Activated CD4-positive, alpha-beta T cell treated with anti-CD3 and anti-CD28 coated beads, Interleukin-2, amount 10 ng/mL, durations not matched to agents 7 days and 5 days (primary cell): ENCODE data around the gene PML. TPM values are rescaled to one million over a fixed set of nuclear protein-coding genes. Genes with fewer than 3 reads are reported as not detected.

Experiments
- CTCF ChIA-PET: fragments of 350-600 bp; sonication (Branson Sonifier 250); formaldehyde crosslinking; loops from one replicate; lab custom pipeline; 2021; ENCODE audit warnings: antibody characterized with exemption; lab: Charles Lee
- POLR2A ChIA-PET: fragments of 350-600 bp; sonication (Branson Sonifier 250); formaldehyde crosslinking; loops from one replicate; lab custom pipeline; 2021; ENCODE audit warnings: antibody characterized with exemption; lab: Charles Lee
- DNase-seq: peaks from one replicate; pipeline ENCODE4 v3.0.0-alpha.2; 2020
- H3K27ac Mint-ChIP-seq: one replicate; pipeline ENCODE4 v1.8.0; 2021; ENCODE audit warnings: mild to moderate bottlenecking, moderate library complexity, mixed read lengths
- H3K27me3 Mint-ChIP-seq: one replicate; pipeline ENCODE4 v1.8.0; 2021; ENCODE audit warnings: mixed read lengths
- H3K36me3 Mint-ChIP-seq: one replicate; pipeline ENCODE4 v1.8.0; 2021; ENCODE audit warnings: low read depth, mixed read lengths
- H3K4me1 Mint-ChIP-seq: one replicate; pipeline ENCODE4 v1.8.0; 2021; ENCODE audit warnings: mixed read lengths
- H3K4me3 Mint-ChIP-seq: one replicate; pipeline ENCODE4 v1.8.0; 2021; ENCODE audit warnings: mild to moderate bottlenecking, moderate library complexity, mixed read lengths
- H3K9me3 Mint-ChIP-seq: one replicate; pipeline ENCODE4 v1.8.0; 2021; ENCODE audit warnings: mixed read lengths
- total RNA-seq, 2 experiments: library from RNA; stranded (reverse); gene quantifications; one replicate each; pipeline ENCODE4 v1.2.3, GENCODE V29; 2021

PML gene
- total RNA-seq, 2 experiments from 2014 or later = 118 to 122 TPM

DNA sequence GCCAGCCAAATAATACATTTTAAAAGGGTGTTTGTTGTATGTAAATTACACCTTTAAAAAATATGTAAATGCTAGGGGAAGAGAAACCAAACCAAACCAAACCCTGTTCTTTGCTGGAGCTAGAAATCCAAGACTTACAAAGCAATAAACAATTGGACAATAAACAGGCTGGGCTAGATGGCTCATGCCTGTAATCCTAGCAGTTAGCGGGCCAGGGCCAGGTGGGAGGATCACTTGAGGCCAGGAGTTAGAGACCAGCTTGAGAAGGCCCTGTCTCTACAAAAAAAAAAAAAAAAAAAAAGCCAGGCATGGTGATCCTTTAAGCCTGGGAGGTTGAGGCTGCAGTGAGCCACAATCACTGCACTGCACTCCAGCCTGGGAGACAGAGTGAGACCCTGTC is 14.9 kb upstream of the PML start:
- Mint-ChIP-seq H3K4me1 (peaks cover 62% of the 10 kb centered on the region), H3K36me3 (peaks cover 4% of the 10 kb centered on the region), H3K27ac (peak overlapping the region; percentile 44), H3K9me3 (peaks cover under 1% of the 10 kb centered on the region), H3K27me3 (peaks cover 14% of the 10 kb centered on the region), H3K4me3 (no peak overlapping the region)
- CTCF ChIA-PET = interaction anchor here (2.9 kb wide), 1 partner anchor 14 kb away, joined by 8 read pairs; the partner anchor contains the start of gene PML
- POLR2A ChIA-PET = no interaction called here
- no peak for DNase-seq

DNA sequence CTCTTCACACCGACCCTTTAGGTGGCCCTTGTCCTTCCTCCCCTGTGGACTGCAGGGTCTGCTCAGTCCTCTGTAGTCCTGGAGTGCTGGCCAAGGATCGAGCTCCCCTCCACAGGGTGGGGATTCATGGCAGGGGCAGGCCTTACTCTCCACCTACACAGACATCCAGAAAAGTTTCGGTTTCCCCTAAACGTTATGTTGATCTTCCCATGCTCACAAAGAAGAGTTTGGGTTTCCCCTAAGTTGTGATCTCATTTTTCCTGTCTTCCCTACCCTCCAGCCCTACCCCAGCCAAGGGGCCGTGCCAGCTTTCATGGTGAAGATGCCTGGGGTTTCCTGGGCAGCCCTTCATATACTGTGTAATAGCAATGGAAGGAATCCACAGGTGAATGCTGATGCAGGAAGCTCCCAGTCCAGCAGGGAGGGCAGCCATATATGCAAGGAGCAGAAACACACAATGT is 12.7 kb upstream of the PML start:
- Mint-ChIP-seq H3K4me3 (peak overlapping the region; percentile 13), H3K36me3 (peaks cover 8% of the 10 kb centered on the region), H3K4me1 (peaks cover 57% of the 10 kb centered on the region), H3K27ac (peak overlapping the region; percentile 89), H3K9me3 (no peaks in the 10 kb centered on the region), H3K27me3 (peaks cover 4% of the 10 kb centered on the region)
- no peak for DNase-seq
- CTCF ChIA-PET = interaction anchor here (0.5 to 2.4 kb wide), 4 partner anchors 10 to 85 kb away, joined by 4 to 13 read pairs (median 6); partner anchors contain the start of gene PML
- POLR2A ChIA-PET = interaction anchor here (1.5 kb wide), 1 partner anchor 13 kb away, joined by 5 read pairs; the partner anchor contains the start of gene PML

DNA sequence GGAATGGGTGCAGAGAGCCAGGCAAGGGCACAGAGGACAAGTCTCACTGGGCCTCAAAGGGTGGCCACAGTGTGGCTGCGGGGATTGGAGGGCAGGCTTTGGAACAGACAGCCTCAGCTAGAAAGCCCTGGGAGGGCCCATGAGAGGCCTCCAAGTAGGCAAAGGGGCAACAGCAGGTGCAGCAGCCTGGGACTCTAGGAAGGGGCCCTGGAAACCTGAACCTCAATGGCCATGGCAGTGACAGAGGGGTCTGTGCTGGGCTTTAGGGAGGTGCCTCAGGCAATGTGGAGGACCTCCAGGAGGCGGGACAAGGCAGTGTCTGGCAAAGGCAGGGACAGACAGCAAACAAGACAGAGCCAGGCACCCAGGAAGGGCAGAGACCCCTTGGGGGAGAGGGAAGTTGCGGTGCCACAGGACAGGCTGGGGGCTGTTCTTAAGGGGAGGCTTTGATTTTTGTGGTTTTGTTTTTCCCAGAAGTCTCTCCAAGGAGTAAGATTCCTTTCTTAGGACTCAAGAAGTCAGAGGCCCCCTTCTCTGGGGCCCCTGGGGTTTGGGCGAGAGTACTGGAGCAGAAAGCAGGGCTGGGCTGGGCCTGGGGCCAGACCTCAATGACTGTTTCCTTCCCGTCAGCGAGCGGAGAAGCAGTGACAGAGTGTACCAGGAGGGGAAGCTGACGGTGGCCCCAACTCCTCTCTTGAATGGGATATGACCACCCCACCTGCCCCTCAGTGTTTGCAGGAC is 12.1 kb upstream of the PML start:
- H3K36me3 Mint-ChIP-seq = peaks cover 11% of the 10 kb centered on the region
- no peak for DNase-seq
- H3K27ac Mint-ChIP-seq = peak overlapping the region; percentile 89
- POLR2A ChIA-PET = interaction anchor here (1.5 kb wide), 1 partner anchor 12 kb away, joined by 5 read pairs; the partner anchor contains the start of gene PML
- H3K4me1 Mint-ChIP-seq = peaks cover 57% of the 10 kb centered on the region
- peak overlapping the region; percentile 13 for H3K4me3 Mint-ChIP-seq
- H3K9me3 Mint-ChIP-seq = no peaks in the 10 kb centered on the region
- CTCF ChIA-PET = interaction anchor here (1.2 to 2.4 kb wide), 4 partner anchors 9 to 16 kb away, joined by 4 to 13 read pairs (median 6); partner anchors contain the start of gene PML
- peaks cover 4% of the 10 kb centered on the region for H3K27me3 Mint-ChIP-seq

- no peak overlapping the region for H3K4me3 Mint-ChIP-seq
- H3K27ac Mint-ChIP-seq = peak overlapping the region; percentile 89
- no peaks in the 10 kb centered on the region for H3K9me3 Mint-ChIP-seq
- ChIA-PET POLR2A (interaction anchor here (1.0 kb wide), 1 partner anchor 11 kb away, joined by 3 read pairs; the partner anchor contains the start of gene PML), CTCF (interaction anchor here (0.5 to 2.4 kb wide), 4 partner anchors 9 to 25 kb away, joined by 3 to 7 read pairs (median 4); partner anchors contain the start of gene STOML1)
- H3K4me1 Mint-ChIP-seq = peaks cover 57% of the 10 kb centered on the region
- no peak for DNase-seq
- H3K27me3 Mint-ChIP-seq = peaks cover 4% of the 10 kb centered on the region
- peaks cover 11% of the 10 kb centered on the region for H3K36me3 Mint-ChIP-seq
Observed at GRCh38 chr15:73983211-73983727, 11.2 kb upstream of the PML start.

- H3K9me3 Mint-ChIP-seq = no peaks in the 10 kb centered on the region
- DNase-seq = no peak
- no peaks in the 10 kb centered on the region for H3K27me3 Mint-ChIP-seq
- no peak overlapping the region for H3K4me3 Mint-ChIP-seq
- peaks cover 11% of the 10 kb centered on the region for H3K36me3 Mint-ChIP-seq
- peaks cover 57% of the 10 kb centered on the region for H3K4me1 Mint-ChIP-seq
- H3K27ac Mint-ChIP-seq = peak overlapping the region; percentile 65
- POLR2A ChIA-PET = interaction anchor here (1.0 kb wide), 1 partner anchor 11 kb away, joined by 3 read pairs; the partner anchor contains the start of gene PML
- CTCF ChIA-PET = interaction anchor here (0.5 to 1.4 kb wide), 3 partner anchors 9 to 25 kb away, joined by 3 to 5 read pairs (median 3); partner anchors contain the start of gene STOML1
Observed at GRCh38 chr15:73983773-73984172, 10.7 kb upstream of the PML start.

DNA sequence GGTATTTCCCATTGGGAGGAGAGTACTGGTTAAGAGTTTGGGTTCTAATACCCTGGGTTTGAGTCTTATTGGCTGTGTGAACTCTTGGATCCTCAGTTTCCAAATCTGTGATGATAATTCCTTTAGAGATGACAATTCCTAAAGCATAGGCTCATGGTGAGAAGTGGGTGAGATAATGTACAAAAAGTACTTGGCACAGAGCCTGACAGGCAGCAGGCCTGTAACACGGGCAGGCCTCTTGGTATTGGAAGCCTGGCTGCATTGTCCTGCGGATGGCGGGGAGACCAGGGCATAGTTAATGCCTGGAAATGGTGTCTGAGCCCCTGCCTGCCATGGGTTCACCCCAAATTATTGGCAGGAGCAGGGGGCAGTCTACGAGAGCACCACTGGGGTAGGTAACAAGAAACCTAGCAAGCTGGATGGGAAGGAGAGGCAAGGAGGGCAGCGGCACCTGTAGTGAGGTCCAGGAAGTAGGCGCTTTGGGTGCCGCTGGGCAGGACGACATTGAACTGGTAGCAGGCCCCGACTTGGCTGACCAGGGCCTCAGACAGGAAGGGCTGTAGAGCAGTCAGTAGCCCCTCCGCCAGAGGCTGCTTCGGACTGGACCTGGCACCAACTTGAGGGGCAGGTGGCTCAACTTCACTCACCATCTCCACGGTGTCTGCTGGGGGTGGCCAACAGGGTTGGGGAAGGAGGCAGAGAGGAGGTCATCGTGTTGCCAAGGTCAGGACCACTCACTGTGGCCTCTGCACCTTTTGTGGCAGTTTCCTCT is 10.1 kb upstream of the PML start:
- peaks cover 57% of the 10 kb centered on the region for H3K4me1 Mint-ChIP-seq
- H3K27ac Mint-ChIP-seq = peak overlapping the region; percentile 65
- H3K36me3 Mint-ChIP-seq = peaks cover 11% of the 10 kb centered on the region
- CTCF ChIA-PET = interaction anchor here (0.6 to 2.2 kb wide), 3 partner anchors 12 to 57 kb away, joined by 4 to 6 read pairs (median 5); no protein-coding TSS in a partner anchor
- no peak overlapping the region for H3K4me3 Mint-ChIP-seq
- POLR2A ChIA-PET = interaction anchor here (1.1 kb wide), 1 partner anchor 10 kb away, joined by 4 read pairs; the partner anchor contains the start of gene PML
- no peaks in the 10 kb centered on the region for H3K27me3 Mint-ChIP-seq
- no peaks in the 10 kb centered on the region for H3K9me3 Mint-ChIP-seq
- no peak for DNase-seq

GRCh38 chr15:73985101-73985873 is 9.2 kb upstream of the PML start:
- no peaks in the 10 kb centered on the region for H3K9me3 Mint-ChIP-seq
- ChIA-PET POLR2A (interaction anchor here (0.6 to 1.1 kb wide), 2 partner anchors 9 to 28 kb away, joined by 3 to 4 read pairs; partner anchors contain the start of gene PML), CTCF (interaction anchor here (0.6 to 2.2 kb wide), 4 partner anchors 12 to 58 kb away, joined by 3 to 6 read pairs (median 4); no protein-coding TSS in a partner anchor)
- DNase-seq = no peak
- H3K4me3 Mint-ChIP-seq = no peak overlapping the region
- H3K36me3 Mint-ChIP-seq = peaks cover 11% of the 10 kb centered on the region
- H3K27ac Mint-ChIP-seq = no peak overlapping the region
- H3K27me3 Mint-ChIP-seq = no peaks in the 10 kb centered on the region
- peaks cover 60% of the 10 kb centered on the region for H3K4me1 Mint-ChIP-seq

- H3K27ac Mint-ChIP-seq = no peak overlapping the region
- H3K27me3 Mint-ChIP-seq = no peaks in the 10 kb centered on the region
- POLR2A ChIA-PET = no interaction called here
- no peak overlapping the region for H3K4me3 Mint-ChIP-seq
- no peak for DNase-seq
- CTCF ChIA-PET = interaction anchor here (1.3 to 2.2 kb wide), 2 partner anchors 13 to 15 kb away, joined by 3 to 6 read pairs; no protein-coding TSS in a partner anchor
- H3K4me1 Mint-ChIP-seq = peaks cover 59% of the 10 kb centered on the region
- peaks cover 11% of the 10 kb centered on the region for H3K36me3 Mint-ChIP-seq
- H3K9me3 Mint-ChIP-seq = no peaks in the 10 kb centered on the region
Observed at GRCh38 chr15:73986055-73986775, 8.3 kb upstream of the PML start.

- POLR2A ChIA-PET = no interaction called here
- Mint-ChIP-seq H3K27ac (no peak overlapping the region), H3K4me3 (no peak overlapping the region), H3K36me3 (peaks cover 11% of the 10 kb centered on the region), H3K27me3 (no peaks in the 10 kb centered on the region), H3K9me3 (no peaks in the 10 kb centered on the region), H3K4me1 (peaks cover 59% of the 10 kb centered on the region)
- DNase-seq = no peak
- CTCF ChIA-PET = interaction anchor here (1.1 to 2.2 kb wide), 2 partner anchors 14 kb away, joined by 3 to 6 read pairs; no protein-coding TSS in a partner anchor
Observed at GRCh38 chr15:73986776-73987056, 7.8 kb upstream of the PML start.

DNA sequence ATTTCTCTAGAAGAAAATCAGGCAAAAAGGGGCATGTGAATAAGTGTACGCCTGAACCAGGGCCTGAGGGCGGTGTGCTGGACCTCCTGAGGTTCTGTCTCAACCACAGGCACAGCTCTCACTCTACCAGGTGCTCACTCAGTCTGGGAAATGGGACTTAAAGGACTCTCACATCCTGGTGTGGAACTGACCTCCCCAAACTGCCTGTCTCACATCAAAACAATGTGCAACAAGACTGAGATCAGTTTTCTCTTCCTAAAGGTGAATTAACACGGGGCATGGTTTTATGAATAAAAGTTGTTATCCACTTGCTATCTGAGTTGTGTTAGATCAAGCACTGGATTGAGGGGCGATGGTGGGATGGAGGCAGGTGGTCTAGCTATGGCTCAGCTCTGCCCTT is 7.3 kb upstream of the PML start:
- POLR2A ChIA-PET = no interaction called here
- peaks cover 54% of the 10 kb centered on the region for H3K4me1 Mint-ChIP-seq
- peaks cover 11% of the 10 kb centered on the region for H3K36me3 Mint-ChIP-seq
- CTCF ChIA-PET = interaction anchor here (0.7 to 1.5 kb wide), 3 partner anchors 9 to 14 kb away, joined by 3 read pairs; no protein-coding TSS in a partner anchor
- H3K27ac Mint-ChIP-seq = no peak overlapping the region
- no peaks in the 10 kb centered on the region for H3K9me3 Mint-ChIP-seq
- no peaks in the 10 kb centered on the region for H3K27me3 Mint-ChIP-seq
- H3K4me3 Mint-ChIP-seq = no peak overlapping the region
- DNase-seq = no peak
